Stomach (tissue), 9 donors: ENCODE data around the gene SALL2. TPM values are rescaled to one million over a fixed set of nuclear protein-coding genes. Genes with fewer than 3 reads are reported as not detected.

ENCODE experiments used
- DNase-seq, 2 donors: peaks; one replicate each; pipeline versions ENCODE4 v3.0.0 to v3.0.0-alpha.2; 2013 to 2019
- H3K27ac ChIP-seq, 5 donors: fragments of 200-600 bp in 4 of 5; sonication (generic) in 4 of 5; one replicate each; pipeline ENCODE4 v1.5.1; 2013 to 2019; ENCODE audit warnings: mild to moderate bottlenecking in 1 of 5, moderate library complexity in 1 of 5
- H3K27me3 ChIP-seq, 3 donors: fragments of 200-600 bp; sonication (generic); one replicate each; pipeline ENCODE4 v1.5.1; 2017 to 2019; ENCODE audit warnings: mixed run types in 1 of 3
- H3K36me3 ChIP-seq, 4 donors: fragments of 200-600 bp; sonication (generic); 1 replicate in 3 of 4; 2 replicates in 1 of 4; pipeline ENCODE4 v1.5.1; 2016 to 2019
- H3K4me1 ChIP-seq, 4 donors: fragments of 200-600 bp; sonication (generic); one replicate each; pipeline ENCODE4 v1.5.1; 2016 to 2019
- H3K4me3 ChIP-seq, 4 donors: fragments of 200-600 bp; sonication (generic) in 3 of 4; one replicate each; pipeline ENCODE4 v1.5.1; 2016 to 2019; ENCODE audit warnings: mild to moderate bottlenecking in 1 of 4
- H3K9me3 ChIP-seq, 4 donors: fragments of 200-600 bp; sonication (generic); one replicate each; pipeline ENCODE4 v1.5.1; 2016 to 2019
- CTCF ChIP-seq, 7 experiments: fragments of 450-650 bp in 4 of 7; fragments of 200-600 bp in 3 of 7; sonication (generic) in 3 of 7; IDR thresholded peaks; one replicate each; pipeline ENCODE4 v1.5.1; 2016 to 2019; ENCODE audit warnings: antibody characterized with exemption in 7 of 7, control low read depth in 2 of 7, mild to moderate bottlenecking in 1 of 7
- EP300 ChIP-seq: sonication (generic); formaldehyde crosslinking; IDR thresholded peaks from one replicate; pipeline ENCODE4 v1.6.1; 2017; ENCODE audit warnings: antibody characterized with exemption
- POLR2A ChIP-seq, 4 donors: fragments of 450-650 bp; IDR thresholded peaks; one replicate each; pipeline ENCODE4 v1.6.1; 2016; ENCODE audit warnings: antibody characterized with exemption in 4 of 4, control low read depth in 2 of 4, mild to moderate bottlenecking in 1 of 4, moderate library complexity in 1 of 4
- POLR2AphosphoS5 ChIP-seq, 3 donors: sonication (generic); formaldehyde crosslinking; IDR thresholded peaks; one replicate each; pipeline ENCODE4 v1.6.1; 2016; ENCODE audit warnings: antibody characterized with exemption in 3 of 3
- WGBS, 5 donors: extraction: QIAGEN DNeasy Blood & Tissue Kit in 3 of 5; methylation state at CpG; one replicate each; pipeline versions ENCODE4 v1.1.5 to v1.1.7; 2013 to 2018; 5-methylcytosine and 5-hydroxymethylcytosine counted together
- intact Hi-C: fragments of 100-400 bp; cut with DNase I; formaldehyde crosslinking; loops from one replicate; pipeline ENCODE4 v1.15.1; 2023; ENCODE audit warnings: low total_unique reads
- polyA plus RNA-seq, 3 donors: library from polyadenylated mRNA; stranded (reverse); fragments of 200-250 nt; gene quantifications; one replicate each; pipeline ENCODE4 v1.2.3, GENCODE V29; 2013
- total RNA-seq, 5 donors: library from RNA; depleted of rRNA; stranded (reverse); fragments of >200 nt; gene quantifications; one replicate each; pipeline versions ENCODE4 v1.1.0 to v1.2.3, GENCODE V29; 2014 to 2016
- donor health status: healthy with polysubstance abuse.
- donor health status: Bipolar disorder and iron deficiency.
- donor health status: healthy.

Gene SALL2
- total and polyA plus RNA-seq, 8 donors: 2.5 to 15.2 (median 3.2) TPM; not detected in 2

GRCh38 chr14:21510735-21511657, 15.2 kb downstream of the SALL2 start, which contains the start of gene METTL3:
Gene METTL3, minus strand, starts transcription at chr14:21511340. Its CDS starts 117 bp downstream, at chr14:21511223.
- H3K27ac ChIP-seq: peak within 1 kb of the TSS; percentile 77 to 91 (median 89)
- DNase-seq: peak; percentile 98 to 99
- WGBS, 5 donors: 0% methylated on average over 35 to 53 of the region's 53 CpGs
- TF ChIP-seq POLR2AphosphoS5 (IDR thresholded peaks at IDR 0.05) (peak; percentile 31 to 94 (median 76)), POLR2A (IDR thresholded peaks at IDR 0.05) (no peak)
- H3K27me3 ChIP-seq: no peaks in the 10 kb centered on the region
- H3K9me3 ChIP-seq: no peaks in the 10 kb centered on the region
- peak within 1 kb of the TSS; percentile 88 to 90 (median 88) for H3K4me3 ChIP-seq
- intact Hi-C loops: no loop called here
- peaks cover 4 to 21% (median 18%) of the 10 kb centered on the region in 4 donors for H3K36me3 ChIP-seq
- peaks cover 12 to 39% (median 28%) of the 10 kb centered on the region in 4 donors for H3K4me1 ChIP-seq

- Histone ChIP-seq H3K9me3 (no peaks in the 10 kb centered on the region), H3K27ac (no peak overlapping the region), H3K27me3 (no peaks in the 10 kb centered on the region), H3K36me3 (peaks cover 4 to 21% (median 18%) of the 10 kb centered on the region in 4 donors), H3K4me1 (peaks cover 12 to 53% (median 34%) of the 10 kb centered on the region in 4 donors), H3K4me3 (peak overlapping the region; percentile 88 to 90 (median 88))
- TF ChIP-seq POLR2A (IDR thresholded peaks at IDR 0.05) (no peak), EP300 (no peak)
- 69 to 80% (median 75%) methylated on average over 6 of the region's 6 CpGs for WGBS, 5 donors
- no peak for DNase-seq
- intact Hi-C loops: no loop called here
Observed at GRCh38 chr14:21509432-21510143, 16.6 kb downstream of the SALL2 start.

- no peak overlapping the region for H3K27ac ChIP-seq
- DNase-seq: no peak
- H3K4me3 ChIP-seq: no peak overlapping the region
- H3K36me3 ChIP-seq: peaks cover 14 to 47% (median 41%) of the 10 kb centered on the region in 4 donors
- H3K4me1 ChIP-seq: peaks cover 12 to 48% (median 33%) of the 10 kb centered on the region in 4 donors
- no peak for TF ChIP-seq EP300
- TF ChIP-seq CTCF (IDR thresholded peaks at IDR 0.05): no peak
- TF ChIP-seq POLR2AphosphoS5 (IDR thresholded peaks at IDR 0.05): no peak
- no peak for TF ChIP-seq POLR2A (IDR thresholded peaks at IDR 0.05)
- no peaks in the 10 kb centered on the region for H3K27me3 ChIP-seq
- intact Hi-C loops: no loop called here
- 89 to 96% (median 95%) methylated on average over 2 of the region's 2 CpGs for WGBS, 5 donors
- H3K9me3 ChIP-seq: no peaks in the 10 kb centered on the region
Observed at GRCh38 chr14:21506557-21506956, 19.6 kb downstream of the SALL2 start.

- Histone ChIP-seq H3K4me1 (peaks cover 11 to 41% (median 26%) of the 10 kb centered on the region in 4 donors), H3K9me3 (no peaks in the 10 kb centered on the region), H3K27ac (no peak overlapping the region), H3K4me3 (no peak overlapping the region), H3K27me3 (no peaks in the 10 kb centered on the region), H3K36me3 (peaks cover 28 to 61% (median 55%) of the 10 kb centered on the region in 4 donors)
- TF ChIP-seq POLR2A (IDR thresholded peaks at IDR 0.05): no peak
- no peak for TF ChIP-seq POLR2AphosphoS5 (IDR thresholded peaks at IDR 0.05)
- TF ChIP-seq EP300: no peak
- TF ChIP-seq CTCF (IDR thresholded peaks at IDR 0.05): no peak
- intact Hi-C loops: no loop called here
- no peak for DNase-seq
Observed at GRCh38 chr14:21505012-21505553, 21.1 kb downstream of the SALL2 start.

- DNase-seq: no peak
- intact Hi-C loops: no loop called here
- H3K27me3 ChIP-seq: no peaks in the 10 kb centered on the region
- H3K36me3 ChIP-seq: peaks cover 39 to 71% (median 66%) of the 10 kb centered on the region in 4 donors
- no peaks in the 10 kb centered on the region for H3K9me3 ChIP-seq
- 70 to 97% (median 91%) methylated on average over 4 of the region's 4 CpGs for WGBS, 5 donors
- H3K4me1 ChIP-seq: peaks cover 0 to 24% (median 11%) of the 10 kb centered on the region in 4 donors
- H3K4me3 ChIP-seq: no peak overlapping the region
- TF ChIP-seq POLR2AphosphoS5 (IDR thresholded peaks at IDR 0.05) (no peak), POLR2A (IDR thresholded peaks at IDR 0.05) (no peak), CTCF (IDR thresholded peaks at IDR 0.05) (no peak), EP300 (no peak)
- no peak overlapping the region for H3K27ac ChIP-seq
Observed at GRCh38 chr14:21503376-21503775, 22.8 kb downstream of the SALL2 start.
